HepG2 (cell line): Measurements from ENCODE around the gene FUOM. TPM values are rescaled to one million over a fixed set of nuclear protein-coding genes. Genes with fewer than 3 reads are reported as not detected.

Source experiments
- ATAC-seq: fragments of 200-7000 bp; cut with Tn5 transposase; 3 replicates; pipeline ENCODE4 v1.9.1; 2020; ENCODE audit warnings: mild to moderate bottlenecking, moderate library complexity
- BruUV-seq: library from RNA; stranded (reverse); fragments of 400-500 nt; replicated peaks from 2 replicates; lab custom pipeline; 2021; lab: Mats Ljungman, UMichigan
- CTCF ChIA-PET: fragments of 300-600 bp; formaldehyde crosslinking; extraction: SDS; loops from one replicate; lab custom pipeline; 2021; ENCODE audit warnings: low total read pairs, inconsistent platforms, low intra/inter-chr PET ratio; lab: Yijun Ruan, JAX
- POLR2A ChIA-PET: fragments of 350-600 bp; sonication (Branson Sonifier 250); formaldehyde crosslinking; loops from one replicate; lab custom pipeline; 2020; ENCODE audit warnings: antibody characterized with exemption, inconsistent platforms; lab: Yijun Ruan, JAX
- DNase-seq: peaks from one replicate; pipeline ENCODE4 v3.0.0-alpha.2; 2015; ENCODE audit warnings: low spot score
- FAIRE-seq: peaks from 3 replicates; lab custom pipeline; 2011; peaks lifted over from hg19 to GRCh38; lab: Jason Lieb, UNC
- H2AFZ ChIP-seq: one replicate; pipeline ENCODE4 v1.6.1; 2011; ENCODE audit warnings: low read length, inconsistent platforms
- H3K27ac ChIP-seq: fragments of 300-600 bp; 3 replicates; pipeline ENCODE4 v1.8.0; 2011; ENCODE audit warnings: mixed run types, mild to moderate bottlenecking, mixed read lengths, low read length, inconsistent platforms; ENCODE audit not compliant: insufficient read depth; ENCODE audit errors: extremely low read length
- H3K27me3 ChIP-seq, 2 experiments: fragments of 200-600 bp in 1 of 2; 2 replicates in 1 of 2; 3 replicates in 1 of 2; pipeline versions ENCODE4 v1.6.0 to v1.8.0; 2011; ENCODE audit warnings: low read length in 2 of 2, mild to moderate bottlenecking in 2 of 2, moderate library complexity in 2 of 2, inconsistent platforms in 1 of 2; ENCODE audit not compliant: insufficient read depth in 2 of 2, control insufficient read depth in 1 of 2
- H3K36me3 ChIP-seq, 2 experiments: fragments of 200-600 bp in 1 of 2; replicated peaks in 1 of 2; 2 replicates in 1 of 2; 3 replicates in 1 of 2; pipeline versions ENCODE4 v1.5.1 to v1.8.0; 2011; ENCODE audit warnings: low read length in 2 of 2, inconsistent platforms in 1 of 2; ENCODE audit not compliant: insufficient read depth in 2 of 2, control insufficient read depth in 1 of 2
- H3K4me1 ChIP-seq: 2 replicates; pipeline ENCODE4 v1.5.1; 2012; ENCODE audit warnings: low read length, inconsistent platforms; ENCODE audit not compliant: insufficient read depth
- H3K4me2 ChIP-seq: 2 replicates; pipeline ENCODE4 v1.6.0; 2011; ENCODE audit warnings: low read depth, low read length, inconsistent platforms
- H3K4me3 ChIP-seq, 3 experiments: fragments of 200-600 bp in 1 of 3; sonication (generic), shearing (Covaris generic) in 1 of 3; replicated peaks in 1 of 3; 2 replicates each; pipeline ENCODE4 v1.5.1; 2011 to 2016; ENCODE audit warnings: low read length in 3 of 3, inconsistent platforms in 2 of 3, low read depth in 2 of 3, mild to moderate bottlenecking in 2 of 3, control low read depth in 1 of 3, mixed read lengths in 1 of 3; ENCODE audit not compliant: insufficient read depth in 1 of 3
- H3K79me2 ChIP-seq: one replicate; pipeline ENCODE4 v1.6.1; 2011; ENCODE audit warnings: low read length, inconsistent platforms; ENCODE audit not compliant: insufficient read depth
- H3K9ac ChIP-seq: 2 replicates; pipeline ENCODE4 v1.6.0; 2011; ENCODE audit warnings: mild to moderate bottlenecking, low read depth, low read length, inconsistent platforms; ENCODE audit not compliant: insufficient read depth
- H3K9me3 ChIP-seq: 2 replicates; pipeline ENCODE4 v1.5.1; 2012; ENCODE audit warnings: mild to moderate bottlenecking, low read length
- H4K20me1 ChIP-seq: 2 replicates; pipeline ENCODE4 v1.6.0; 2011; ENCODE audit warnings: inconsistent platforms, mild to moderate bottlenecking, low read length, moderate library complexity; ENCODE audit not compliant: insufficient read depth
- AHR ChIP-seq: IDR thresholded peaks from 2 replicates; pipeline ENCODE4 v1.6.1; 2018; ENCODE audit warnings: missing genetic modification reagents, missing compliant biosample characterization
- AKAP8 ChIP-seq: sonication (generic); formaldehyde crosslinking; IDR thresholded peaks from 2 replicates; pipeline ENCODE4 v1.5.1; 2020; ENCODE audit warnings: mild to moderate bottlenecking, missing genetic modification reagents
- ARID2 ChIP-seq: sonication (generic); formaldehyde crosslinking; IDR thresholded peaks from 2 replicates; pipeline ENCODE4 v1.8.1; 2022; ENCODE audit warnings: mild to moderate bottlenecking, missing genetic modification reagents, borderline replicate concordance
- CTCF ChIP-seq: sonication (generic); formaldehyde crosslinking; IDR thresholded peaks from 2 replicates; pipeline ENCODE4 v1.5.0; 2020; ENCODE audit warnings: mild to moderate bottlenecking, missing genetic modification reagents, moderate library complexity
- LCORL ChIP-seq, 2 experiments: fragments of 450-650 bp in 1 of 2; sonication (generic) in 1 of 2; formaldehyde crosslinking in 1 of 2; IDR thresholded peaks; 2 replicates each; pipeline versions ENCODE4 v1.5.0 to v1.6.1; 2017 to 2020; ENCODE audit warnings: antibody characterized with exemption in 1 of 2, missing genetic modification reagents in 1 of 2
- MTERF4 ChIP-seq: sonication (generic); formaldehyde crosslinking; IDR thresholded peaks from 2 replicates; pipeline ENCODE4 v1.8.0; 2023; ENCODE audit warnings: mild to moderate bottlenecking, missing genetic modification reagents
- RBM39 ChIP-seq: fragments of 200-400 bp; formaldehyde crosslinking; IDR thresholded peaks from one replicate; pipeline ENCODE4 v1.6.1; 2018; ENCODE audit warnings: antibody characterized with exemption, mild to moderate bottlenecking, low read depth, low read length; ENCODE audit not compliant: poor library complexity, severe bottlenecking
- SP1 ChIP-seq, 2 experiments: fragments of 450-650 bp in 1 of 2; sonication (generic) in 1 of 2; formaldehyde crosslinking in 1 of 2; IDR thresholded peaks; 2 replicates each; pipeline versions ENCODE4 v1.4.0 to v1.6.1; 2016 to 2020; ENCODE audit warnings: missing genetic modification reagents in 1 of 2
- ZBTB38 ChIP-seq: sonication (generic); formaldehyde crosslinking; IDR thresholded peaks from 2 replicates; pipeline ENCODE4 v1.5.1; 2020; ENCODE audit warnings: mild to moderate bottlenecking, missing genetic modification reagents
- ZNF317 ChIP-seq: sonication (generic); formaldehyde crosslinking; IDR thresholded peaks from 2 replicates; pipeline ENCODE4 v1.5.0; 2020; ENCODE audit warnings: mild to moderate bottlenecking, missing genetic modification reagents
- ZNF577 ChIP-seq: sonication (generic); formaldehyde crosslinking; IDR thresholded peaks from 2 replicates; pipeline ENCODE4 v1.4.0; 2020; ENCODE audit warnings: mild to moderate bottlenecking, low read depth, missing genetic modification reagents, borderline replicate concordance
- ZNF619 ChIP-seq: sonication (generic); formaldehyde crosslinking; IDR thresholded peaks from 2 replicates; pipeline ENCODE4 v1.4.0; 2020; ENCODE audit warnings: mild to moderate bottlenecking, missing genetic modification reagents
- ZNF710 ChIP-seq: sonication (generic); formaldehyde crosslinking; IDR thresholded peaks from 2 replicates; pipeline ENCODE4 v1.5.0; 2020; ENCODE audit warnings: mild to moderate bottlenecking, missing genetic modification reagents, borderline replicate concordance
- WGBS: methylation state at CpG from one replicate; pipeline ENCODE4 v1.1.6; 2017; ENCODE audit warnings: low lambda C conversion rate; 5-methylcytosine and 5-hydroxymethylcytosine counted together
- in situ Hi-C: cut with HindIII; loops from 2 replicates; pipeline ENCODE4 v1.10.0; 2017; ENCODE audit warnings: low pct_unique_long_range_greater_than_20kb; ENCODE audit not compliant: extremely low pct_ligation_motif_present
- intact Hi-C: fragments of 100-400 bp; cut with micrococcal nuclease; formaldehyde crosslinking; loops from one replicate; pipeline ENCODE4 v1.10.0; 2022; ENCODE audit not compliant: unreplicated experiment
- polyA plus RNA-seq, 8 experiments: library from polyadenylated mRNA; depleted of rRNA in 3 of 8; stranded (reverse) in 7 of 8; unstranded in 1 of 8; fragments of >200 nt; fragmentation: Illumina TruSeq in 4 of 8; extraction: Trizol in 4 of 8; gene quantifications; 2 replicates each; pipeline versions ENCODE4 v1.2.1 to v1.2.3, GENCODE V29; 2011 to 2016; ENCODE audit warnings: low read depth in 4 of 8, missing spikeins in 1 of 8, mixed read lengths in 1 of 8; ENCODE audit not compliant: insufficient read depth in 1 of 8
- total RNA-seq, 5 experiments: library from RNA; depleted of rRNA; stranded (reverse); fragments of >200 nt; fragmentation: Illumina TruSeq; extraction: Trizol; gene quantifications; 2 replicates each; pipeline ENCODE4 v1.2.3, GENCODE V29; 2016; ENCODE audit warnings: low read depth in 1 of 5

The FUOM gene
- total and polyA plus RNA-seq, 2 of the 13 experiments (the other 11 are each of a cell fraction or from before 2014, with no cell fraction given) = 27.5 to 60.4 TPM

GRCh38 chr10:133377818-133378250 is 20.0 kb upstream of the FUOM start:
- in situ Hi-C loops (no loop called here), intact Hi-C loops (loop anchor here (10.0 kb wide), 1 partner anchor 53 kb away; no protein-coding TSS in a partner anchor)
- H3K4me3 ChIP-seq = peak overlapping the region; percentile 56 to 86 (median 72)
- WGBS = no CpG with 5 or more reads among the region's 20 CpGs
- FAIRE-seq (no peak), DNase-seq (no peak), ATAC-seq (peak; percentile 39)
- H3K79me2 ChIP-seq = no peaks in the 10 kb centered on the region
- BruUV-seq = no TSS peak
- no peak overlapping the region for H2AFZ ChIP-seq
- CTCF ChIA-PET = no interaction called here
- H3K27ac ChIP-seq = peak overlapping the region; percentile 82
- no peaks in the 10 kb centered on the region for H3K9me3 ChIP-seq
- peak overlapping the region; percentile 93 for H3K4me2 ChIP-seq
- peak overlapping the region; percentile 79 for H3K9ac ChIP-seq
- no peaks in the 10 kb centered on the region for H3K36me3 ChIP-seq
- H3K4me1 ChIP-seq = peaks cover 25% of the 10 kb centered on the region
- POLR2A ChIA-PET = interaction anchor here (1.1 to 4.6 kb wide), 8 partner anchors 9 to 54 kb away, joined by 4 to 78 read pairs (median 8); partner anchors contain the start of genes FUOM, MTG1 and PRAP1
- H3K27me3 ChIP-seq = peaks cover 0 to 3% of the 10 kb centered on the region in 2 experiments; a peak in 1 of 5 replicates
- H4K20me1 ChIP-seq = no peaks in the 10 kb centered on the region
- no peak for TF ChIP-seq ZNF577 (CRISPR knock-in tag)
- no peak for TF ChIP-seq AKAP8
- TF ChIP-seq ZNF317 (CRISPR knock-in tag) = peak; percentile 3; the same call in 1 of the 2 replicates
- 0 out of 2 replicates have a peak, but pooled peaks have one; percentile 5 for TF ChIP-seq ZBTB38
- 0 out of 2 replicates have a peak, but pooled peaks have one; percentile 25 for TF ChIP-seq ZNF710 (CRISPR knock-in tag)
- TF ChIP-seq AHR (CRISPR knock-in tag) = peak; percentile 40; the same call in 1 of the 2 replicates
- TF ChIP-seq LCORL (IDR thresholded peaks at IDR 0.05) = no peak
- peak; percentile 4; the same call in 1 of the 2 replicates for TF ChIP-seq LCORL (CRISPR knock-in tag; IDR thresholded peaks at IDR 0.05)
- TF ChIP-seq MTERF4 (CRISPR knock-in tag) = 0 out of 2 replicates have a peak, but pooled peaks have one; percentile 12
- peak; percentile 46 for TF ChIP-seq RBM39
- TF ChIP-seq CTCF (CRISPR knock-in tag) = peak; percentile 23; the same call in 1 of the 2 replicates
- no peak for TF ChIP-seq SP1 (IDR thresholded peaks at IDR 0.05)
- TF ChIP-seq SP1 (CRISPR knock-in tag; IDR thresholded peaks at IDR 0.05) = 0 out of 2 replicates have a peak, but pooled peaks have one; percentile 7
- TF ChIP-seq ARID2 (CRISPR knock-in tag) = 0 out of 2 replicates have a peak, but pooled peaks have one; percentile 3
- peak; percentile 8; the same call in 1 of the 2 replicates for TF ChIP-seq ZNF619
